ENCODE measurements around the gene FZD1. TPM values are rescaled to one million over a fixed set of nuclear protein-coding genes. Genes with fewer than 3 reads are reported as not detected.

Gene FZD1
- total and polyA plus RNA-seq, 12 donors: 3.0 to 24.6 (median 9.4) TPM

GRCh38 chr7:91264924-91265681 is 870 bp downstream of the FZD1 start:
- DNase-seq: peak; percentile 42 to 64 (median 54)
- WGBS, 4 donors: 0 to 7% (median 0%) methylated on average over 6 to 78 of the region's 78 CpGs
- Histone ChIP-seq H3K4me1 (replicated peaks in 1 of 2) (peaks cover 5 to 12% of the 10 kb centered on the region in 2 donors), H3K9me3 (replicated peaks in 1 of 3) (no peaks in the 10 kb centered on the region), H3K4me3 (peak overlapping the region; percentile 52 to 99 (median 64)), H3K27ac (peak overlapping the region; percentile 73 to 96 (median 89)), H3K27me3 (no peaks in the 10 kb centered on the region), H3K36me3 (replicated peaks in 1 of 2) (no peaks in the 10 kb centered on the region)
- intact Hi-C loops (cut with DNase I): loop anchor here in 1 of 2 donors (10.0 kb wide), 1 partner anchor 180 kb away; no protein-coding TSS in a partner anchor
- peak in 1 of 2 donors; percentile 15 for TF ChIP-seq POLR2A (IDR thresholded peaks at IDR 0.05)
- no peak for TF ChIP-seq CTCF (IDR thresholded peaks at IDR 0.05)

GRCh38 chr7:91265693-91266066 is 1.4 kb downstream of the FZD1 start:
- peaks cover 5 to 12% of the 10 kb centered on the region in 2 donors for H3K4me1 ChIP-seq (replicated peaks in 1 of 2)

GRCh38 chr7:91266067-91266688 is 1.9 kb downstream of the FZD1 start:
- intact Hi-C loops (cut with DNase I): loop anchor here in 1 of 2 donors (10.0 kb wide), 1 partner anchor 181 kb away; no protein-coding TSS in a partner anchor

More at GRCh38 chr7:91265693-91266066, 1.4 kb downstream of the FZD1 start:
- Histone ChIP-seq H3K9me3 (replicated peaks in 1 of 3) (no peaks in the 10 kb centered on the region), H3K27ac (peak overlapping the region in 3 of 5 donors; percentile 89 to 96 (median 95)), H3K36me3 (replicated peaks in 1 of 2) (no peaks in the 10 kb centered on the region), H3K27me3 (no peaks in the 10 kb centered on the region), H3K4me3 (peak overlapping the region in 2 of 4 donors; percentile 66 to 99)
- DNase-seq: peak in 2 of 7 donors; percentile 4 to 16
- intact Hi-C loops (cut with DNase I): loop anchor here in 1 of 2 donors (10.0 kb wide), 1 partner anchor 181 kb away; no protein-coding TSS in a partner anchor
- 10 to 26% (median 13%) methylated on average over 14 to 31 of the region's 31 CpGs for WGBS, 4 donors
- no peak for TF ChIP-seq POLR2A (IDR thresholded peaks at IDR 0.05)
- no peak for TF ChIP-seq CTCF (IDR thresholded peaks at IDR 0.05)

More at GRCh38 chr7:91266067-91266688, 1.9 kb downstream of the FZD1 start:
- peak overlapping the region in 2 of 5 donors; percentile 95 to 96 for H3K27ac ChIP-seq
- H3K27me3 ChIP-seq: no peaks in the 10 kb centered on the region
- H3K36me3 ChIP-seq (replicated peaks in 1 of 2): no peaks in the 10 kb centered on the region
- peak overlapping the region in 1 of 4 donors; percentile 99 for H3K4me3 ChIP-seq
- peaks cover 5 to 12% of the 10 kb centered on the region in 2 donors for H3K4me1 ChIP-seq (replicated peaks in 1 of 2)
- DNase-seq: peak in 5 of 7 donors; percentile 7 to 29 (median 20)
- 47 to 59% (median 54%) methylated on average over 30 to 43 of the region's 43 CpGs for whole genome bisulfite sequencing, 4 donors
- TF ChIP-seq POLR2A (IDR thresholded peaks at IDR 0.05) (no peak), CTCF (IDR thresholded peaks at IDR 0.05) (no peak)
- H3K9me3 ChIP-seq (replicated peaks in 1 of 3): no peaks in the 10 kb centered on the region
